GM23248 (cell line): ENCODE data around the gene ATP8A1.

Experiments
- EZH2 ChIP-seq: fragments of 200-600 bp; sonication (generic); IDR thresholded peaks from 2 replicates; pipeline ENCODE4 v1.6.1; 2018; ENCODE audit warnings: antibody characterized with exemption, mild to moderate bottlenecking; ENCODE audit not compliant: insufficient read depth, poor library complexity, severe bottlenecking
- EZH2phosphoT487 ChIP-seq: fragments of 200-600 bp; sonication (generic); IDR thresholded peaks from 2 replicates; pipeline ENCODE4 v1.6.1; 2018; ENCODE audit warnings: antibody characterized with exemption, moderate library complexity, mild to moderate bottlenecking, low read depth; ENCODE audit not compliant: insufficient read depth

- TF ChIP-seq EZH2 (no peak), EZH2phosphoT487 (no peak)
These were observed 123.9 kb downstream of the ATP8A1 start for GRCh38 chr4:42533042-42533441.
